ENCODE results near the gene RAB9B.

RAB9B gene

GRCh38 chrX:103831803-103832544 lies at the start of gene RAB9B:
Gene RAB9B, minus strand, starts transcription at chrX:103832257. Its CDS starts 6,473 bp downstream, at chrX:103825784.
- DNase-seq (ENCODE audit: low read depth), result peak; percentile 7
- no peak within 1 kb of the TSS for H3K4me3 ChIP-seq (ENCODE audit: low read depth, low read length)
- TF ChIP-seq MYC (IDR thresholded peaks at IDR 0.05; ENCODE audit: low read depth, low read length), result no peak
- TF ChIP-seq POLR2A (IDR thresholded peaks at IDR 0.05; ENCODE audit: extremely low read depth, insufficient read length), result no peak
- TF ChIP-seq MAX (IDR thresholded peaks at IDR 0.05; ENCODE audit: low read depth, low read length), result no peak
- TF ChIP-seq CTCF (IDR thresholded peaks at IDR 0.05; ENCODE audit: low read depth, low read length), result no peak

GRCh38 chrX:103879339-103879738 lies 47.3 kb upstream of the RAB9B start:
- DNase-seq (ENCODE audit: low read depth), result no peak
- no peak overlapping the region for H3K4me3 ChIP-seq (ENCODE audit: low read depth, low read length)

GRCh38 chrX:103878466-103879122 lies 46.5 kb upstream of the RAB9B start:
- TF ChIP-seq MYC (IDR thresholded peaks at IDR 0.05; ENCODE audit: low read depth, low read length), result no peak
- TF ChIP-seq CTCF (IDR thresholded peaks at IDR 0.05; ENCODE audit: low read depth, low read length), result no peak
- TF ChIP-seq MAX (IDR thresholded peaks at IDR 0.05; ENCODE audit: low read depth, low read length), result no peak
- TF ChIP-seq POLR2A (IDR thresholded peaks at IDR 0.05; ENCODE audit: extremely low read depth, insufficient read length), result no peak
- no peak overlapping the region for H3K4me3 ChIP-seq (ENCODE audit: low read depth, low read length)
- DNase-seq (ENCODE audit: low read depth), result no peak

More at GRCh38 chrX:103879339-103879738, 47.3 kb upstream of the RAB9B start:
- no peak for TF ChIP-seq MYC (IDR thresholded peaks at IDR 0.05; ENCODE audit: low read depth, low read length)
- no peak for TF ChIP-seq CTCF (IDR thresholded peaks at IDR 0.05; ENCODE audit: low read depth, low read length)
- no peak for TF ChIP-seq MAX (IDR thresholded peaks at IDR 0.05; ENCODE audit: low read depth, low read length)
- TF ChIP-seq POLR2A (IDR thresholded peaks at IDR 0.05; ENCODE audit: extremely low read depth, insufficient read length), result no peak

GRCh38 chrX:103877571-103877970 lies 45.5 kb upstream of the RAB9B start:
- no peak for DNase-seq (ENCODE audit: low read depth)
- no peak overlapping the region for H3K4me3 ChIP-seq (ENCODE audit: low read depth, low read length)
- no peak for TF ChIP-seq MAX (IDR thresholded peaks at IDR 0.05; ENCODE audit: low read depth, low read length)
- TF ChIP-seq CTCF (IDR thresholded peaks at IDR 0.05; ENCODE audit: low read depth, low read length), result no peak
- TF ChIP-seq POLR2A (IDR thresholded peaks at IDR 0.05; ENCODE audit: extremely low read depth, insufficient read length), result no peak
- no peak for TF ChIP-seq MYC (IDR thresholded peaks at IDR 0.05; ENCODE audit: low read depth, low read length)

- no peak for DNase-seq (ENCODE audit: low read depth)
- TF ChIP-seq POLR2A (IDR thresholded peaks at IDR 0.05; ENCODE audit: extremely low read depth, insufficient read length) (no peak), MAX (IDR thresholded peaks at IDR 0.05; ENCODE audit: low read depth, low read length) (no peak), CTCF (IDR thresholded peaks at IDR 0.05; ENCODE audit: low read depth, low read length) (no peak), MYC (IDR thresholded peaks at IDR 0.05; ENCODE audit: low read depth, low read length) (no peak)
- H3K4me3 ChIP-seq (ENCODE audit: low read depth, low read length), result no peak overlapping the region
Measured at GRCh38 chrX:103864886-103865534, 33.0 kb upstream of the RAB9B start.

All from NB4 (cell line).